Measurements from ENCODE around the gene HBG2. TPM values are rescaled to one million over a fixed set of nuclear protein-coding genes. Genes with fewer than 3 reads are reported as not detected.

HBG2 gene
- total RNA-seq, 1 donor from 2014 or later: not detected

- H3K27me3 Mint-ChIP-seq (ENCODE audit: low read depth): peaks cover 15% of the 10 kb centered on the region
- peaks cover 4% of the 10 kb centered on the region for H3K4me1 Mint-ChIP-seq (ENCODE audit: low read depth)
- intact Hi-C loops (cut with micrococcal nuclease): no loop called here
- H3K4me3 Mint-ChIP-seq (ENCODE audit: low read depth): no peak overlapping the region
- no peak for DNase-seq (ENCODE audit: low spot score)
- H3K9me3 Mint-ChIP-seq: no peaks in the 10 kb centered on the region
- no peak overlapping the region for H3K27ac Mint-ChIP-seq
- H3K36me3 Mint-ChIP-seq (ENCODE audit: low read depth): no peaks in the 10 kb centered on the region
These were observed 12.4 kb downstream of the HBG2 start for GRCh38 chr11:5242208-5242607.

GRCh38 chr11:5241458-5241857, 13.1 kb downstream of the HBG2 start:
- DNase-seq (ENCODE audit: low spot score): no peak
- Mint-ChIP-seq H3K27me3 (ENCODE audit: low read depth) (peaks cover 18% of the 10 kb centered on the region), H3K4me3 (ENCODE audit: low read depth) (no peak overlapping the region), H3K36me3 (ENCODE audit: low read depth) (no peaks in the 10 kb centered on the region), H3K9me3 (no peaks in the 10 kb centered on the region), H3K4me1 (ENCODE audit: low read depth) (peaks cover 4% of the 10 kb centered on the region), H3K27ac (no peak overlapping the region)
- intact Hi-C loops (cut with micrococcal nuclease): no loop called here

GRCh38 chr11:5240458-5240857, 14.1 kb downstream of the HBG2 start:
- intact Hi-C loops (cut with micrococcal nuclease): no loop called here
- Mint-ChIP-seq H3K4me3 (ENCODE audit: low read depth) (no peak overlapping the region), H3K27me3 (ENCODE audit: low read depth) (peaks cover 25% of the 10 kb centered on the region), H3K4me1 (ENCODE audit: low read depth) (peaks cover 4% of the 10 kb centered on the region), H3K9me3 (no peaks in the 10 kb centered on the region), H3K36me3 (ENCODE audit: low read depth) (no peaks in the 10 kb centered on the region), H3K27ac (no peak overlapping the region)
- no peak for DNase-seq (ENCODE audit: low spot score)

GRCh38 chr11:5240056-5240455, 14.5 kb downstream of the HBG2 start:
- H3K9me3 Mint-ChIP-seq: no peaks in the 10 kb centered on the region
- H3K4me1 Mint-ChIP-seq (ENCODE audit: low read depth): peaks cover 7% of the 10 kb centered on the region
- intact Hi-C loops (cut with micrococcal nuclease): no loop called here
- H3K27me3 Mint-ChIP-seq (ENCODE audit: low read depth): peaks cover 29% of the 10 kb centered on the region
- H3K27ac Mint-ChIP-seq: no peak overlapping the region
- no peaks in the 10 kb centered on the region for H3K36me3 Mint-ChIP-seq (ENCODE audit: low read depth)
- no peak for DNase-seq (ENCODE audit: low spot score)
- no peak overlapping the region for H3K4me3 Mint-ChIP-seq (ENCODE audit: low read depth)

GRCh38 chr11:5239046-5239445, 15.5 kb downstream of the HBG2 start:
- H3K9me3 Mint-ChIP-seq: no peaks in the 10 kb centered on the region
- H3K27ac Mint-ChIP-seq: no peak overlapping the region
- no peak overlapping the region for H3K4me3 Mint-ChIP-seq (ENCODE audit: low read depth)
- H3K36me3 Mint-ChIP-seq (ENCODE audit: low read depth): no peaks in the 10 kb centered on the region
- H3K27me3 Mint-ChIP-seq (ENCODE audit: low read depth): peaks cover 29% of the 10 kb centered on the region
- DNase-seq (ENCODE audit: low spot score): no peak
- intact Hi-C loops (cut with micrococcal nuclease): no loop called here
- peaks cover 13% of the 10 kb centered on the region for H3K4me1 Mint-ChIP-seq (ENCODE audit: low read depth)

GRCh38 chr11:5238486-5238885, 16.1 kb downstream of the HBG2 start:
- H3K9me3 Mint-ChIP-seq: no peaks in the 10 kb centered on the region
- H3K4me3 Mint-ChIP-seq (ENCODE audit: low read depth): no peak overlapping the region
- no peaks in the 10 kb centered on the region for H3K36me3 Mint-ChIP-seq (ENCODE audit: low read depth)
- H3K27ac Mint-ChIP-seq: no peak overlapping the region
- H3K27me3 Mint-ChIP-seq (ENCODE audit: low read depth): peaks cover 29% of the 10 kb centered on the region
- intact Hi-C loops (cut with micrococcal nuclease): no loop called here
- no peak for DNase-seq (ENCODE audit: low spot score)
- peaks cover 13% of the 10 kb centered on the region for H3K4me1 Mint-ChIP-seq (ENCODE audit: low read depth)

GRCh38 chr11:5237420-5237819, 17.2 kb downstream of the HBG2 start:
- Mint-ChIP-seq H3K9me3 (no peaks in the 10 kb centered on the region), H3K27me3 (ENCODE audit: low read depth) (peaks cover 29% of the 10 kb centered on the region), H3K27ac (no peak overlapping the region)

GRCh38 chr11:5235364-5236095, 19.1 kb downstream of the HBG2 start:
- Mint-ChIP-seq H3K9me3 (no peaks in the 10 kb centered on the region), H3K4me3 (ENCODE audit: low read depth) (no peak overlapping the region)
- intact Hi-C loops (cut with micrococcal nuclease): no loop called here

More at GRCh38 chr11:5237420-5237819, 17.2 kb downstream of the HBG2 start:
- intact Hi-C loops (cut with micrococcal nuclease): no loop called here
- peaks cover 9% of the 10 kb centered on the region for H3K4me1 Mint-ChIP-seq (ENCODE audit: low read depth)
- no peaks in the 10 kb centered on the region for H3K36me3 Mint-ChIP-seq (ENCODE audit: low read depth)
- no peak overlapping the region for H3K4me3 Mint-ChIP-seq (ENCODE audit: low read depth)
- no peak for DNase-seq (ENCODE audit: low spot score)

GRCh38 chr11:5234381-5234834, 20.2 kb downstream of the HBG2 start, which contains the start of gene HBD:
HBD (minus strand) TSS chr11:5234483; CDS start chr11:5234433, 50 bp downstream.
- no peaks in the 10 kb centered on the region for H3K36me3 Mint-ChIP-seq (ENCODE audit: low read depth)
- intact Hi-C loops (cut with micrococcal nuclease): no loop called here
- H3K4me3 Mint-ChIP-seq (ENCODE audit: low read depth): no peak within 1 kb of the TSS
- DNase-seq (ENCODE audit: low spot score): no peak
- peaks cover 9% of the 10 kb centered on the region for H3K4me1 Mint-ChIP-seq (ENCODE audit: low read depth)
- peaks cover 23% of the 10 kb centered on the region for H3K27me3 Mint-ChIP-seq (ENCODE audit: low read depth)
- H3K9me3 Mint-ChIP-seq: no peaks in the 10 kb centered on the region
- no peak within 1 kb of the TSS for H3K27ac Mint-ChIP-seq

More at GRCh38 chr11:5235364-5236095, 19.1 kb downstream of the HBG2 start:
- Mint-ChIP-seq H3K36me3 (ENCODE audit: low read depth) (no peaks in the 10 kb centered on the region), H3K27me3 (ENCODE audit: low read depth) (peaks cover 28% of the 10 kb centered on the region), H3K4me1 (ENCODE audit: low read depth) (peaks cover 9% of the 10 kb centered on the region), H3K27ac (no peak overlapping the region)
- DNase-seq (ENCODE audit: low spot score): no peak

- intact Hi-C loops (cut with micrococcal nuclease): no loop called here
- no peak for DNase-seq (ENCODE audit: low spot score)
- H3K4me1 Mint-ChIP-seq (ENCODE audit: low read depth): peaks cover 9% of the 10 kb centered on the region
- no peaks in the 10 kb centered on the region for H3K9me3 Mint-ChIP-seq
- H3K4me3 Mint-ChIP-seq (ENCODE audit: low read depth): no peak overlapping the region
- H3K27me3 Mint-ChIP-seq (ENCODE audit: low read depth): peaks cover 16% of the 10 kb centered on the region
- H3K27ac Mint-ChIP-seq: no peak overlapping the region
- H3K36me3 Mint-ChIP-seq (ENCODE audit: low read depth): no peaks in the 10 kb centered on the region
These were observed 21.3 kb downstream of the HBG2 start for GRCh38 chr11:5233307-5233706.

GRCh38 chr11:5232821-5233220, 21.8 kb downstream of the HBG2 start:
- peaks cover 9% of the 10 kb centered on the region for H3K4me1 Mint-ChIP-seq (ENCODE audit: low read depth)
- H3K9me3 Mint-ChIP-seq: no peaks in the 10 kb centered on the region
- no peak for DNase-seq (ENCODE audit: low spot score)
- peaks cover 16% of the 10 kb centered on the region for H3K27me3 Mint-ChIP-seq (ENCODE audit: low read depth)
- no peak overlapping the region for H3K27ac Mint-ChIP-seq
- no peaks in the 10 kb centered on the region for H3K36me3 Mint-ChIP-seq (ENCODE audit: low read depth)
- intact Hi-C loops (cut with micrococcal nuclease): no loop called here
- H3K4me3 Mint-ChIP-seq (ENCODE audit: low read depth): no peak overlapping the region

GRCh38 chr11:5232176-5232575, 22.4 kb downstream of the HBG2 start:
- Mint-ChIP-seq H3K9me3 (no peaks in the 10 kb centered on the region), H3K27ac (no peak overlapping the region), H3K4me3 (ENCODE audit: low read depth) (no peak overlapping the region), H3K27me3 (ENCODE audit: low read depth) (peaks cover 13% of the 10 kb centered on the region), H3K36me3 (ENCODE audit: low read depth) (no peaks in the 10 kb centered on the region), H3K4me1 (ENCODE audit: low read depth) (peaks cover 9% of the 10 kb centered on the region)
- DNase-seq (ENCODE audit: low spot score): no peak
- intact Hi-C loops (cut with micrococcal nuclease): no loop called here

- no peak overlapping the region for H3K27ac Mint-ChIP-seq
- H3K27me3 Mint-ChIP-seq (ENCODE audit: low read depth): peaks cover 7% of the 10 kb centered on the region
- peaks cover 9% of the 10 kb centered on the region for H3K4me1 Mint-ChIP-seq (ENCODE audit: low read depth)
- intact Hi-C loops (cut with micrococcal nuclease): no loop called here
- H3K36me3 Mint-ChIP-seq (ENCODE audit: low read depth): no peaks in the 10 kb centered on the region
- H3K4me3 Mint-ChIP-seq (ENCODE audit: low read depth): no peak overlapping the region
- H3K9me3 Mint-ChIP-seq: no peaks in the 10 kb centered on the region
- DNase-seq (ENCODE audit: low spot score): no peak
These were observed 23.5 kb downstream of the HBG2 start for GRCh38 chr11:5231111-5231510.
